ENCODE results near the gene AASDH.
A peak's percentile ranks its signal among the peaks of the same experiment; 100 is the strongest.

AASDH gene

GRCh38 chr4:56387023-56388001, at the start of gene AASDH:
Gene AASDH (minus strand): TSS chr4:56387491. CDS start chr4:56384299, 3,192 bp downstream.
- Mint-ChIP-seq H3K9me3 (no peaks in the 10 kb centered on the region), H3K4me3 (peak within 1 kb of the TSS; percentile 93), H3K4me1 (ENCODE audit: low read depth) (peaks cover 38% of the 10 kb centered on the region), H3K27me3 (no peaks in the 10 kb centered on the region), H3K27ac (peak within 1 kb of the TSS; percentile 100), H3K36me3 (ENCODE audit: low read depth) (peaks cover 43% of the 10 kb centered on the region)
- DNase-seq = peak; percentile 99

- Mint-ChIP-seq H3K36me3 (ENCODE audit: low read depth) (peaks cover 79% of the 10 kb centered on the region), H3K4me3 (peak within 1 kb of the TSS; percentile 94)
Observed at GRCh38 chr4:56435140-56435926, 48.0 kb upstream of the AASDH start, which contains the start of gene PPAT. Gene PPAT (minus strand): TSS chr4:56435615. CDS start chr4:56435477, 138 bp downstream.

GRCh38 chr4:56434599-56435139, 47.4 kb upstream of the AASDH start:
- H3K9me3 Mint-ChIP-seq = no peaks in the 10 kb centered on the region
- H3K27me3 Mint-ChIP-seq = no peaks in the 10 kb centered on the region
- H3K27ac Mint-ChIP-seq = peak overlapping the region; percentile 96
- no peak for DNase-seq
- peaks cover 72% of the 10 kb centered on the region for H3K36me3 Mint-ChIP-seq (ENCODE audit: low read depth)
- peaks cover 50% of the 10 kb centered on the region for H3K4me1 Mint-ChIP-seq (ENCODE audit: low read depth)
- peak overlapping the region; percentile 94 for H3K4me3 Mint-ChIP-seq

More at GRCh38 chr4:56435140-56435926, 48.0 kb upstream of the AASDH start, which contains the start of gene PPAT:
- DNase-seq = peak; percentile 99
- no peaks in the 10 kb centered on the region for H3K27me3 Mint-ChIP-seq
- no peaks in the 10 kb centered on the region for H3K9me3 Mint-ChIP-seq
- peak within 1 kb of the TSS; percentile 96 for H3K27ac Mint-ChIP-seq
- peaks cover 51% of the 10 kb centered on the region for H3K4me1 Mint-ChIP-seq (ENCODE audit: low read depth)

GRCh38 chr4:56433280-56433679, 46.0 kb upstream of the AASDH start:
- Mint-ChIP-seq H3K27ac (peak overlapping the region; percentile 23), H3K36me3 (ENCODE audit: low read depth) (peaks cover 60% of the 10 kb centered on the region)

GRCh38 chr4:56430203-56430602, 42.9 kb upstream of the AASDH start:
- no peaks in the 10 kb centered on the region for H3K27me3 Mint-ChIP-seq
- no peak for DNase-seq
- H3K9me3 Mint-ChIP-seq = no peaks in the 10 kb centered on the region
- no peak overlapping the region for H3K4me3 Mint-ChIP-seq
- peaks cover 56% of the 10 kb centered on the region for H3K36me3 Mint-ChIP-seq (ENCODE audit: low read depth)
- peaks cover 59% of the 10 kb centered on the region for H3K4me1 Mint-ChIP-seq (ENCODE audit: low read depth)
- no peak overlapping the region for H3K27ac Mint-ChIP-seq

More at GRCh38 chr4:56433280-56433679, 46.0 kb upstream of the AASDH start:
- Mint-ChIP-seq H3K9me3 (no peaks in the 10 kb centered on the region), H3K27me3 (no peaks in the 10 kb centered on the region), H3K4me1 (ENCODE audit: low read depth) (peaks cover 44% of the 10 kb centered on the region), H3K4me3 (peak overlapping the region; percentile 94)
- DNase-seq = no peak

- H3K4me1 Mint-ChIP-seq (ENCODE audit: low read depth) = peaks cover 50% of the 10 kb centered on the region
- no peak for DNase-seq
- no peak overlapping the region for H3K27ac Mint-ChIP-seq
- no peaks in the 10 kb centered on the region for H3K9me3 Mint-ChIP-seq
- H3K36me3 Mint-ChIP-seq (ENCODE audit: low read depth) = peaks cover 47% of the 10 kb centered on the region
- H3K4me3 Mint-ChIP-seq = no peak overlapping the region
- H3K27me3 Mint-ChIP-seq = no peaks in the 10 kb centered on the region
Observed at GRCh38 chr4:56427179-56427578, 39.9 kb upstream of the AASDH start.

GRCh38 chr4:56426273-56426672, 39.0 kb upstream of the AASDH start:
- Mint-ChIP-seq H3K9me3 (no peaks in the 10 kb centered on the region), H3K36me3 (ENCODE audit: low read depth) (peaks cover 42% of the 10 kb centered on the region), H3K27ac (no peak overlapping the region), H3K4me3 (no peak overlapping the region), H3K27me3 (no peaks in the 10 kb centered on the region), H3K4me1 (ENCODE audit: low read depth) (peaks cover 41% of the 10 kb centered on the region)
- no peak for DNase-seq

GRCh38 chr4:56425518-56425917, 38.2 kb upstream of the AASDH start:
- Mint-ChIP-seq H3K27me3 (no peaks in the 10 kb centered on the region), H3K4me1 (ENCODE audit: low read depth) (peaks cover 36% of the 10 kb centered on the region), H3K9me3 (no peaks in the 10 kb centered on the region), H3K27ac (no peak overlapping the region), H3K4me3 (no peak overlapping the region), H3K36me3 (ENCODE audit: low read depth) (peaks cover 43% of the 10 kb centered on the region)
- DNase-seq = no peak

- H3K27ac Mint-ChIP-seq = no peak overlapping the region
- peaks cover 44% of the 10 kb centered on the region for H3K36me3 Mint-ChIP-seq (ENCODE audit: low read depth)
- no peaks in the 10 kb centered on the region for H3K9me3 Mint-ChIP-seq
- H3K4me1 Mint-ChIP-seq (ENCODE audit: low read depth) = peaks cover 31% of the 10 kb centered on the region
- no peaks in the 10 kb centered on the region for H3K27me3 Mint-ChIP-seq
- DNase-seq = no peak
- H3K4me3 Mint-ChIP-seq = no peak overlapping the region
Observed at GRCh38 chr4:56424697-56425514, 37.6 kb upstream of the AASDH start.

GRCh38 chr4:56424176-56424575, 36.9 kb upstream of the AASDH start:
- H3K9me3 Mint-ChIP-seq = no peaks in the 10 kb centered on the region
- no peak for DNase-seq
- no peaks in the 10 kb centered on the region for H3K27me3 Mint-ChIP-seq
- peaks cover 44% of the 10 kb centered on the region for H3K36me3 Mint-ChIP-seq (ENCODE audit: low read depth)
- no peak overlapping the region for H3K4me3 Mint-ChIP-seq
- H3K27ac Mint-ChIP-seq = no peak overlapping the region
- H3K4me1 Mint-ChIP-seq (ENCODE audit: low read depth) = peaks cover 25% of the 10 kb centered on the region

- peaks cover 12% of the 10 kb centered on the region for H3K4me1 Mint-ChIP-seq (ENCODE audit: low read depth)
- peaks cover 18% of the 10 kb centered on the region for H3K36me3 Mint-ChIP-seq (ENCODE audit: low read depth)
- H3K27ac Mint-ChIP-seq = no peak overlapping the region
- H3K27me3 Mint-ChIP-seq = no peaks in the 10 kb centered on the region
- no peak overlapping the region for H3K4me3 Mint-ChIP-seq
- DNase-seq = no peak
- no peaks in the 10 kb centered on the region for H3K9me3 Mint-ChIP-seq
Observed at GRCh38 chr4:56417396-56417795, 30.1 kb upstream of the AASDH start.

GRCh38 chr4:56416349-56416748, 29.1 kb upstream of the AASDH start:
- Mint-ChIP-seq H3K36me3 (ENCODE audit: low read depth) (peaks cover 14% of the 10 kb centered on the region), H3K27ac (peak overlapping the region; percentile 47), H3K9me3 (no peaks in the 10 kb centered on the region), H3K4me1 (ENCODE audit: low read depth) (peaks cover 21% of the 10 kb centered on the region), H3K27me3 (no peaks in the 10 kb centered on the region), H3K4me3 (no peak overlapping the region)
- DNase-seq = no peak

- no peaks in the 10 kb centered on the region for H3K27me3 Mint-ChIP-seq
- H3K4me1 Mint-ChIP-seq (ENCODE audit: low read depth) = peaks cover 31% of the 10 kb centered on the region
- H3K4me3 Mint-ChIP-seq = no peak overlapping the region
- no peak overlapping the region for H3K27ac Mint-ChIP-seq
- no peak for DNase-seq
- peaks cover 6% of the 10 kb centered on the region for H3K36me3 Mint-ChIP-seq (ENCODE audit: low read depth)
- no peaks in the 10 kb centered on the region for H3K9me3 Mint-ChIP-seq
Observed at GRCh38 chr4:56414135-56414670, 26.9 kb upstream of the AASDH start.
